PC-3 (cell line): ENCODE measurements around the gene TMEM18. TPM values are rescaled to one million over a fixed set of nuclear protein-coding genes. Genes with fewer than 3 reads are reported as not detected.
"Not testable (repeated sequence)": the region's sequence is repeated elsewhere in the genome, so short reads cannot be mapped to it uniquely, and the experiment has no call there.

Source experiments
- ATAC-seq: fragments of 200-7000 bp; cut with Tn5 transposase; 2 replicates; pipeline ENCODE4 v1.9.1; 2020; ENCODE audit warnings: mild to moderate bottlenecking, moderate library complexity
- BruUV-seq: library from RNA; stranded (reverse); fragments of 400-500 nt; replicated peaks from 2 replicates; lab custom pipeline; 2021; lab: Mats Ljungman, UMichigan
- CTCF ChIA-PET: fragments of 300-600 bp; sonication (Branson Sonifier 250); formaldehyde crosslinking; loops from one replicate; lab custom pipeline; 2022; ENCODE audit warnings: antibody characterized with exemption; lab: Charles Lee
- POLR2A ChIA-PET: fragments of 300-600 bp; sonication (Branson Sonifier 250); formaldehyde crosslinking; loops from one replicate; lab custom pipeline; 2022; ENCODE audit warnings: antibody characterized with exemption; ENCODE audit not compliant: unreplicated experiment; lab: Charles Lee
- DNase-seq: peaks from one replicate; pipeline ENCODE4 v3.0.0-alpha.2; 2015
- H2AFZ ChIP-seq: fragments of 300-600 bp; sonication (generic); 2 replicates; pipeline ENCODE4 v1.6.0; 2016; ENCODE audit warnings: antibody characterized with exemption, low read length
- H3F3A ChIP-seq: fragments of 300-600 bp; sonication (generic); one replicate; pipeline ENCODE4 v1.6.0; 2017; ENCODE audit warnings: antibody characterized with exemption, low read length, control low read depth, mild to moderate bottlenecking; ENCODE audit not compliant: unreplicated experiment
- H3K27ac ChIP-seq: fragments of 300-600 bp; sonication (generic); 2 replicates; pipeline ENCODE4 v1.5.1; 2016; ENCODE audit warnings: mild to moderate bottlenecking, low read length
- H3K27me3 ChIP-seq: fragments of 300-600 bp; sonication (generic); 2 replicates; pipeline ENCODE4 v1.6.1; 2016; ENCODE audit warnings: low read length, mixed read lengths
- H3K36me3 ChIP-seq: fragments of 300-600 bp; sonication (generic); 2 replicates; pipeline ENCODE4 v1.6.1; 2016; ENCODE audit warnings: low read depth, mixed run types, low read length, mixed read lengths
- H3K4me1 ChIP-seq: fragments of 300-600 bp; sonication (generic); 2 replicates; pipeline ENCODE4 v1.5.1; 2016; ENCODE audit warnings: low read length; ENCODE audit not compliant: insufficient read depth
- H3K4me2 ChIP-seq: fragments of 300-600 bp; sonication (generic); 2 replicates; pipeline ENCODE4 v1.6.0; 2016; ENCODE audit warnings: low read length
- H3K4me3 ChIP-seq: fragments of 300-600 bp; sonication (generic); 2 replicates; pipeline ENCODE4 v1.5.1; 2016; ENCODE audit warnings: mild to moderate bottlenecking, low read length, mixed read lengths
- H3K79me2 ChIP-seq: fragments of 300-600 bp; sonication (generic); 2 replicates; pipeline ENCODE4 v1.6.1; 2017; ENCODE audit warnings: low read length, mixed read lengths
- H3K9ac ChIP-seq: fragments of 300-600 bp; sonication (generic); 2 replicates; pipeline ENCODE4 v1.6.0; 2016; ENCODE audit warnings: mild to moderate bottlenecking, low read length
- H3K9me2 ChIP-seq: fragments of 300-600 bp; sonication (generic); replicated peaks from 2 replicates; pipeline ENCODE4 v1.6.1; 2016; ENCODE audit warnings: mixed run types, low read length, mixed read lengths
- H3K9me3 ChIP-seq: fragments of 300-600 bp; sonication (generic); 2 replicates; pipeline ENCODE4 v1.6.1; 2016; ENCODE audit warnings: low read length, mixed read lengths
- H4K20me1 ChIP-seq: fragments of 300-600 bp; sonication (generic); 2 replicates; pipeline ENCODE4 v1.6.1; 2016; ENCODE audit warnings: low read length, mixed read lengths
- EZH2 ChIP-seq: fragments of 300-600 bp; sonication (generic); IDR thresholded peaks from one replicate; pipeline ENCODE4 v1.6.1; 2017; ENCODE audit warnings: antibody characterized with exemption, mild to moderate bottlenecking, low read length; ENCODE audit not compliant: unreplicated experiment
- EZH2phosphoT487 ChIP-seq: fragments of 300-600 bp; sonication (generic); IDR thresholded peaks from 2 replicates; pipeline ENCODE4 v1.6.1; 2018; ENCODE audit warnings: mild to moderate bottlenecking, antibody characterized with exemption, low read length, borderline replicate concordance
- intact Hi-C: fragments of 100-400 bp; cut with micrococcal nuclease; formaldehyde crosslinking; loops from 2 replicates; pipeline ENCODE4 v1.9.0; 2023
- total RNA-seq: library from RNA; depleted of rRNA; stranded (reverse); fragments of >200 nt; gene quantifications from 2 replicates; pipeline ENCODE4 v1.2.3, GENCODE V29; 2014
- TF ChIP-seq, protein P1 (sequence below): fragments of 300-600 bp; sonication (generic); conservative IDR thresholded peaks from 2 replicates; pipeline ENCODE4 v1.5.1; 2017; ENCODE audit warnings: antibody characterized with exemption, low read depth, mild to moderate bottlenecking, low read length

TMEM18 gene
- total RNA-seq, 1 experiment from 2014 or later: 25.5 TPM

DNA sequence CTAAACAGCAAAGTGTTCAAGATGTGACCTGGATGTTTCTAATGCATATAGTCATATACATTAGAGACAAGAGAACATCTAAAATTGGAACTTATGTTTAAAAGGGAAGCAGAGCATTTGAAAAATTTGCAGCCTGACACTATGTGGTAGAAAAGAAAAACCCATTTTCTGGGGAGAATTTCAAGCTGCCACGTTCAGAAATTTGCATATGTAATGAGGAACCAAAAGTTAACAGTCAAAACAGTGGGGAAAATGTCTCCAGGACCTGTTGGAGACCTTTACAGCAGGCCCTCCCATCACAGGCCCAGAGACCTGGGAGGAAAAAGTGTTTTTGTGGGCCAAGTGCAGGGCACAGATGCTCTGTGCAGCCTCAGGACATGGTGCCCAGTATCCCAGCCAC, 8.2 kb upstream of the TMEM18 start:
- no peak for ATAC-seq
- H4K20me1 ChIP-seq: no peaks in the 10 kb centered on the region
- DNase-seq: no peak
- H3K9me2 ChIP-seq: no peaks in the 10 kb centered on the region
- H3K9me3 ChIP-seq: peaks cover 4% of the 10 kb centered on the region; the same call in 1 of the 2 replicates
- no TSS peak for BruUV-seq
- H3K9ac ChIP-seq: no peak overlapping the region
- no peak overlapping the region for H3K4me3 ChIP-seq
- H3F3A ChIP-seq: no peaks in the 10 kb centered on the region
- no peaks in the 10 kb centered on the region for H3K79me2 ChIP-seq
- intact Hi-C loops: no loop called here
- no peak overlapping the region for H3K27ac ChIP-seq
- no peaks in the 10 kb centered on the region for H3K4me1 ChIP-seq
- TF ChIP-seq EZH2 (no peak), EZH2phosphoT487 (no peak)
- TF ChIP-seq, protein P1, sequence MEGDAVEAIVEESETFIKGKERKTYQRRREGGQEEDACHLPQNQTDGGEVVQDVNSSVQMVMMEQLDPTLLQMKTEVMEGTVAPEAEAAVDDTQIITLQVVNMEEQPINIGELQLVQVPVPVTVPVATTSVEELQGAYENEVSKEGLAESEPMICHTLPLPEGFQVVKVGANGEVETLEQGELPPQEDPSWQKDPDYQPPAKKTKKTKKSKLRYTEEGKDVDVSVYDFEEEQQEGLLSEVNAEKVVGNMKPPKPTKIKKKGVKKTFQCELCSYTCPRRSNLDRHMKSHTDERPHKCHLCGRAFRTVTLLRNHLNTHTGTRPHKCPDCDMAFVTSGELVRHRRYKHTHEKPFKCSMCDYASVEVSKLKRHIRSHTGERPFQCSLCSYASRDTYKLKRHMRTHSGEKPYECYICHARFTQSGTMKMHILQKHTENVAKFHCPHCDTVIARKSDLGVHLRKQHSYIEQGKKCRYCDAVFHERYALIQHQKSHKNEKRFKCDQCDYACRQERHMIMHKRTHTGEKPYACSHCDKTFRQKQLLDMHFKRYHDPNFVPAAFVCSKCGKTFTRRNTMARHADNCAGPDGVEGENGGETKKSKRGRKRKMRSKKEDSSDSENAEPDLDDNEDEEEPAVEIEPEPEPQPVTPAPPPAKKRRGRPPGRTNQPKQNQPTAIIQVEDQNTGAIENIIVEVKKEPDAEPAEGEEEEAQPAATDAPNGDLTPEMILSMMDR: no peak
- H3K27me3 ChIP-seq: no peaks in the 10 kb centered on the region
- ChIA-PET CTCF (no interaction called here), POLR2A (no interaction called here)
- no peak overlapping the region for H2AFZ ChIP-seq
- H3K4me2 ChIP-seq: no peak overlapping the region
- no peaks in the 10 kb centered on the region for H3K36me3 ChIP-seq

DNA sequence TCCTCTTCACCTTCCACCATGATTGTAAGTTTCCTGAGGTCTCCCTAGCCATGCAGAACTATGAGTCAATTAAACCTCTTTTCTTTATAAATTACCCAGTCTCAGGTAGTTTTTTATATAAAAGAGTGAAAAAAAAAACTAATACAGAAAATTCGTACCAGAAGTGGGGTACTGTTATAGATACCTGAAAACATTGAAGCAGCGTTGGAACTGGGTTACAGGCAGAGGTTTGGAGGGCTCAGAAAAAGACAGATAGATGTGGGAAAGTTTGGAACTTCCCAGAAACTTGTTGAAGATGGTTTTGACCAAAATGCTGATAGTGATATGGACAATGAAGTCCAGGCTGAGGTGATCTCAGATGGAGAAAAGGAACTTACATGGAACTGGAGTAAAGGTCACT, 7.7 kb upstream of the TMEM18 start:
- H3K27me3 ChIP-seq, H3K4me3 ChIP-seq, H3K9me3 ChIP-seq, H3K4me1 ChIP-seq, H4K20me1 ChIP-seq, H3K36me3 ChIP-seq, H3K79me2 ChIP-seq, H3F3A ChIP-seq, H2AFZ ChIP-seq, H3K4me2 ChIP-seq, H3K27ac ChIP-seq, DNase-seq, CTCF ChIA-PET, BruUV-seq, intact Hi-C loops, H3K9me2 ChIP-seq, H3K9ac ChIP-seq, POLR2A ChIA-PET, ATAC-seq: not testable (repeated sequence)

DNA sequence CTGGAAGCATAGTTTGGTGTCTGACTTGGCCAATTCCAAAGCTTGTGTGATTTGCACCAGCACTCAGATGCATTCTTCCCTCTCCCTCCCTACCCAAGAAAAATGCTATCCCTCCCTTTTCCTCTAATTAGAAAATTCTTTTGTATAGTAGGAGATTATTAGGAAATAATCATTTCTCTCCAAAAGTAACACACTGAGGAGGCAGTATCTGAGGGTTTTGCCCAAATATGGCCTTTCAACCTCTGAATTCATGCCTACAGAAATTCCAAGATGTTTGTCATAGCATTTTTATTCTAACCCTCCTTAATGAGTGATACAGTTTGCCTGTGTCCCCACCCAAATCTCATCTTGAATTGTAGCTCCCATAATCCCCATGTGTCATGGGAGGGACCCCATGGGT, 5.0 kb upstream of the TMEM18 start:
- no peaks in the 10 kb centered on the region for H3K27me3 ChIP-seq
- peaks cover 4% of the 10 kb centered on the region; the same call in 1 of the 2 replicates for H3K9me3 ChIP-seq
- peaks cover 5% of the 10 kb centered on the region; the same call in 1 of the 2 replicates for H3K4me1 ChIP-seq
- H3K4me3 ChIP-seq: no peak overlapping the region
- H2AFZ ChIP-seq: no peak overlapping the region
- intact Hi-C loops: no loop called here
- peaks cover 4% of the 10 kb centered on the region; the same call in 1 of the 2 replicates for H3K79me2 ChIP-seq
- H4K20me1 ChIP-seq: no peaks in the 10 kb centered on the region
- H3F3A ChIP-seq: no peaks in the 10 kb centered on the region
- no TSS peak for BruUV-seq
- ATAC-seq (no peak), DNase-seq (no peak)
- no peak overlapping the region for H3K9ac ChIP-seq
- TF ChIP-seq EZH2 (no peak), EZH2phosphoT487 (no peak)
- TF ChIP-seq, protein P1: no peak
- no peak overlapping the region for H3K27ac ChIP-seq
- H3K9me2 ChIP-seq: no peaks in the 10 kb centered on the region
- no peak overlapping the region for H3K4me2 ChIP-seq
- ChIA-PET POLR2A (no interaction called here), CTCF (no interaction called here)
- no peaks in the 10 kb centered on the region for H3K36me3 ChIP-seq
